Measurements from ENCODE around the gene REPIN1.

REPIN1 gene

DNA sequence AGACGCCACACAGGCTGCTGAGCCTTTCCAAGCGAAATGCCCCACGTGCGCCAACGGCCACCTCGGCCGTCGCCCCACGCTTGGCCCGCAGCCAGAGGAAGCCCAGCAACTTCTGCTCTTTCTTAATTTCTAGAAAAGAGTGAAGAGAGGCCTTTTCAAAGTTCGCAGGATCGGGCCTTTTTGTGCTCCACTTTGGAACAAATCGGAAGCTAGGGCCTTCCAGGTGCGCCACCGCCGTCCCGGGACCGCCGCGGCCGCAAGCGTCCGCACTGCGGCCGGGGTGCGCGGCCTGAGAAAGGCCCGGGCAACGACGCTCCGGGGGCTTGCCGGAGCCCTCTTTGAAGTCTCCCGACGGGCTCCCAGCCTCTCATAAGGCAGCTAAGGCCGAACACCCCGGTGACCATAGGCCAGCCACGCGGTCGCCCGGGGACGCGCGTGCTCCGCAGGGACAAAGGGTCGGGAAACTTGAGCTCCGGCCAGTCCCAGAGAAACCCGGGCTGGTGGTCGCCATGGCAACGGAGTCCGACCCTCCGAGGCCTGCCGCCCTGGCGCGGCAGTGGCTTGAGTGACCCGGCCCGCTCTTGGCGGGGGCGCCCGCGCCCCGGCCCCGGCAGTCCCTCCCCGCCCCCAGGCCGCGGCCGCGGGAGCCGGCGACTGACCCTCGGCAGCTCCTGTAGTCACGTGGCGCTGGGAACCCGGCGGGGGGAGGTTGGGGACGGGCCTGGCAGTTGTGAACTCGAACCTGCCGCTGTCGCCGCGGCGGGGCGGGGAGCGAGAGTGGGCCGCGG is at the start of gene REPIN1:
Gene REPIN1, plus strand, starts transcription at position 727 of the 788 bp plus-strand sequence. CDS start 890 bp downstream, outside the sequence.
- DNase-seq (ENCODE audit: low read depth in 2 of 2, low spot score in 1 of 2) = peak; percentile 58 to 63

DNA sequence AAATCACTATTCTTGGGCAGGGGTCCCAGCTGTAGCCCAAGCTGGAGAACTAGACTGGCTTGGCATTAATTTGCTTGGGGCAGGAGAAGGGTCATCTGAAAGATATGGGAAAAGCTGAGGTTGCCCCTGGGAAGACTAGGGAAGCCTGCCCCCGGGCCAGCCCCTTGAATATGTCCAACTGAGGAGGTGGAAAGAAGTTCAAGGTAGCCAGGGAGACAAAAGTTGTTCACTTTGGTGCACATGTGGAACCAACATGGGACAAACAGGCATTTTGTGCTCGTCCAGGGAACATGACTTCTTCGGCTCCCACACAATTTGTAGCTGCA is 46.9 kb upstream of the REPIN1 start:
- no peak for DNase-seq (ENCODE audit: low read depth in 2 of 2, low spot score in 1 of 2)

DNA sequence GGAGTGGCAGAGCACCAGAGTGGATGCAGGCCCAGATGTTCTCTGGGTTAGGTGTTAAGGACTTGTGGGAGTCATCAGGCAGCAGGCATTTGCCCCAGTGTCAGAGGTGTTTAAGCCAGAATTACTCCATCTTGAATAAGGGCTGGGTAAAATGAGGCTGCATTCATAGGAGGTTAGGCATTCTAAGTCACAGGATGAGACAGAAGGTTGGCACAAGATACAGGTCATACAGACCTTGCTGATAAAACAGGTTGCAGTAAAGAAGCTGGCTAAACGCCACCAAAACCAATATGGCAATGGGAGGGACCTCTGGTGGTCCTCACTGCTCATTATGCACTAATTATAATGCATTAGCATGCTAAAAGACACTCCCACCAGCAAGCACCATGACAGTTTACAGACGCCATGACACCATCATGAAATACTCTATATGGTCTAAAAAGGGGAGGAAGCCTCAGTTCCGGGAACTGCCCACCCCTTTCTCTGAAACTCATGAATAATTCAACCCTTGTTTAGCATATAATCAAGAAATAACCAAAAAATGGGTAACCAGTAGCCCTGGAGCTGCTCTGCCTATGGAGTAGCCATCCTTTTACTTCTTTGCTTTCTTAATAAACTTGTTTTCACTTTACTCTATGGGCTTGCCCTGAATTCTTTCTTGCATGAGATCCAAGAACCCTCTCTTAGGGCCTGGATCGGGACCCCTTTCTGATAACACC is 46.3 kb upstream of the REPIN1 start:
- DNase-seq (ENCODE audit: low read depth in 2 of 2, low spot score in 1 of 2) = no peak

DNA sequence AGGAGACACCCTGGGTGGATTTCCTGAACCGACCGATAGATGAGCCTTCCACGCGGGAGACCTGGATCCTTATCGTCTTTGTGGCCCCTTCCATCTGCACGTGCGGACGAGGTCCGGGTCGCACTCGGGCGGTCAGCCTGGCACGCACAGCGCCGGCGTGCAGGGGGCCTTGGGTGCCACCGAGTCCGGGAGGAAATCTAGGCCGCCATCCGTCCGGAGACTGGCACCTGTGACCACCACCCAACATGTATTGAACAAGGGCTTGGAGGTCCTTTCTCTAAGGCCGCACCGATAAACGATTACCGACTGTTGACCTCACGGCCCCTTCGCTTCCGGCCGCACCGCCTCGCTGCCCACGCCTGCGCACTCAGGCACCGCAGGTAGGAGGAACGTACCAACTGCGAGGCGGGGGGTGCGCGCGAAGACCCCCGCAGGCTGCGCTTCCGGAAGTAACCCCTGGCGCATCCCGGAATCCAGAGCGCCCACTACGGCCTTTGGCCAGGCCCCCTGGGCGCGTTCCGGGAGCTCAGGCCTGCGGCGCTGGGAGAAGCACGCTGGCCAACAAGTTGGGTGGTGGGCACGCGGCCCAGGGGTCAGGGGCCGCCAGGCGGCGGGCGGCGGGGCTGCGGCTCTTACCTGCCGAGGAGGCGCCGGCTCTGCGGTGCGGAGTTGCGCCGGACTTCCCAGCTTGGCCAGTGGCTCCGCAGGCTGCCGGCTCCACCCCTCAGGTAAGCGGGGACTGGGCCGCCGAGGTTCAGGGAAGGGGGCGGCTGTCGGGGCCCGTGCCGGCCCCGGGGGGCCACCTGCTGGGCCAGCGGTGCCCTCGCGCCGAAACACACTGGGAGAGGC is 45.6 kb upstream of the REPIN1 start, which contains the start of the genes ACTR3C and LRRC61:
Gene ACTR3C, minus strand, starts transcription at position 713 of the 849 bp plus-strand sequence. CDS start 28,249 bp downstream, outside the sequence.
Gene LRRC61, plus strand, starts transcription at position 523 of the 849 bp plus-strand sequence. CDS start 13,507 bp downstream, outside the sequence.
- DNase-seq (ENCODE audit: low read depth in 2 of 2, low spot score in 1 of 2) = peak; percentile 36 to 39

DNA sequence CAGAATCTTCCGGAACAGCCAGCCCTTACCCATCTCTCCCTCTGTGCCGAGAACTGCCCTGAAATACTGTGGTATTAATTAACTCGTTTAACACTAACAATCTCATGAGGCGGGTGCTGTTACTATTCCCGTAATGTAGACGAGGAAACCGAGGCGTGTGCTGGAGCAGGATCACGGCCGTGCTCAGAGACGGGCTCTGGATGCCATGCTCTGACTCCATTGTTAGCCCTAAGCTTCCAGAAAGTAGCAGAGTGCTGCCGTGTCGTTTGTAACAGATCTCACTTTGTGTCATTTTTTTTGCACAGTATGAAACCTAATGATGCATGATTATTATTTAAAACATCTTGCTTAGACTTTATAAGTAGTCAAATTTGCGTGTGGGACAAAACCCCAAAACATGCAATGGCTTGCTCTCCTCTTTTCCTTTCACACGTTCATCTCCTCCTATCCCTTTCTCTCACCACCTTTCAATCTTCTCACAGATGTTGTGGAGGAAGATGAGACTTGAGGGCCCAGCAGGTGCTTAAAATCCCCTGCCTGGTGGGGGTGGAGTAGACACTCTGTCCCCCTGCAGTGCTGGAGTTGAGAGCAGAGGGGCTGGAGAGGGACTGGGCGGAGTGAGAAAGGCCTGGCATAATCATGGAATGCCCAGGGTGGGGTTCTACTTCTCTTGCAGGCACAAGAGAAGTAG is 44.8 kb upstream of the REPIN1 start:
- no peak for DNase-seq (ENCODE audit: low read depth in 2 of 2, low spot score in 1 of 2)

DNA sequence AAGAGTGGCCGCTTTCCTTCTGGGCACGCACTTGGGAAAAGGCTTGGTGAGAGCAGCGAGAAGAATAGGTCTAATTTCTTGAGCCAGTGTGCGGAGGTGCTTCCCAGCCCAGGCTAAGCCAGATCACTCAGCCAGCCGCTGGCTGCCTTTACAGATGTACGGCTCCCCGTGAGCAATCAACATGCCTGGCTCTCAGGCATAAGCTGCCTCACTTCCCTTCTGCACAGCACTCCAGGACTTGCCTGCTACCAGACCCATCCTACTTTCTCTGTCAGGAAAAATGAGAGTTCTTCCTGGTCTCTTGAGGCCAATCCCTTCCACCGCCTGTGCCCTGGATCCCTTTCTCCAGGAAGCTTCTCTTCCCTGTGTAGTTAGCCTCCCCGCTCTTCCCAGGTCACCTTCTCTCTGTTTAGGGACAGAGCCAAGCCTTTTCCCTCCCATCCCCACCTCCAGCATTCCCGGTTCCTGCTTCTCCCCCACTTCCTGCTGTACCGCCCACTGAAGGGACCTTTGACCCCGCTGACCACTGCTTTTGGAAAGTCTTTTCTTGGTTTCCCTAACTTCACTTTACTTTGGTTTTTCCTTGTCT is 44.2 kb upstream of the REPIN1 start:
- DNase-seq (ENCODE audit: low read depth in 2 of 2, low spot score in 1 of 2) = no peak

DNA sequence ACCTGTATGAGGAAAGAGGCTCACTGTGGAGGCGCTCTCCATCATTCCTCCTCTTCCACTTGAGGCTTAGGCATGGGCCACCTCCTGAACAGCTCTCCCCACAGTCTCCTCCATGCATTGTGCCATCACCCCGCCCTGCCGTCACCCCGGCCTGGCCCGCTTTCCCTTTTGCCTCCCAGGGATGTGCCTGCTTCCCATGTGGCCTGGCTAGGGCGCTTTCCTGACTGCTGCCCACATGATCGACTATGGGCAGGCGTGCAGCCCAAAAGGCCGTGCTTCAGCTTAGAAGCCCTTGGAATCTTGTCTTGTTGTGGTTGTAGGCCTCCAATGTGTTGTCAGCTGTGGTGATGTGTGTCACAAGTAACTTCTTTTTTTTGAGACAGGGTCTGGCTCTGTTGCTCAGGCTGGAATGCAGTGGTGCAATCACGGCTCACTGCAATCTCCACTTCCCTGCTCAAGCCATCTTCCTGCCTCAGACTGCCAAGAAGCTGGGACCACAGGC is 43.5 kb upstream of the REPIN1 start:
- no peak for DNase-seq (ENCODE audit: low read depth in 2 of 2, low spot score in 1 of 2)

DNA sequence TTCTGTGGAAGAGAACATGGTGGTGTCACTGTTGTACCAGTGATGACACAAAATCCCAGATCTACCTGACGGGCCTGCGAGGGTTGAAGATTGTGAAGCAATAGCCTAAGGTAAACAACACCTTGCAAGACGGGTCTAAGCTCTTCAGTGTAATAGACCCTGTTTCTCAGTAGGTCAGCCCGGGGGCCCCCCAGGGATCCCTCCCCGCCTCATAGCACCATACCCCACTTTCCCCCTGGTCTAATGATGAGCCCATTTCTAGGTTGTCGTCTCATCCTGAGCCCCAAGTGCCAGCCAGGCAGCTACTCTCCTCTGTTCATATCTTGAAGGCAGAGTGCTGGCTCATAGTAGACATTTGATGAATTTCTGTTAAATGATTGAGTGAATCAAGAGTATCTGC is 42.7 kb upstream of the REPIN1 start:
- no peak for DNase-seq (ENCODE audit: low read depth in 2 of 2, low spot score in 1 of 2)

DNA sequence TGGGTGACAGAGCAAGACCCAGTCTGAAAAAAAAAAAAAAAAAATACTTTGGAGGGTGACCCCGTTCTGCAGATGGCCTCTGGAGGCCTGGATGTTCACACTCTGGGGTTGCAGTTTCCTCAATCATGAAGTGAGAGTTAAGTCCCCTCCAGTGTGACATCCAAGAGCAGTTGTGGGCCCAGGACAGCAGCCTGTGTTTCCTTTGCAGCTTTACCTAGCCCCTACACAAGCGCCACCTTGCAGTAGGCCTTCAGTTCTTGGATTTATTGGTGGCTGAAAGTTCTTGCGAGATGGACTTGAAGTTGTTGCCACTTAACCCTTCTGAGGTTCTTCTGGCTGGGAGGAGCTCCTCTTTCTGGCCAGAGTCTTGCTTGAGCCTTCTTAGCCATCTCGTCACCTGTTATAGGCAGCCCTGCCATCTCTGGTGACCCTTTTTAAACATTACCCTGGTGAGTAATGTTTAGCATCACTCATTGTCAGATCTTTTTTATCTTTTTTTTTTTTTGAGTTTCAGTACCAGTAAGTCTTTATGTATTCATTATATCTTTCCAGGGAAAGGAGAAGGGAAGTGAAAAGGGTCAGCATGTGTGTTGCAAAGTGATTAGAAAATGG is 41.9 kb upstream of the REPIN1 start:
- no peak for DNase-seq (ENCODE audit: low read depth in 2 of 2, low spot score in 1 of 2)

DNA sequence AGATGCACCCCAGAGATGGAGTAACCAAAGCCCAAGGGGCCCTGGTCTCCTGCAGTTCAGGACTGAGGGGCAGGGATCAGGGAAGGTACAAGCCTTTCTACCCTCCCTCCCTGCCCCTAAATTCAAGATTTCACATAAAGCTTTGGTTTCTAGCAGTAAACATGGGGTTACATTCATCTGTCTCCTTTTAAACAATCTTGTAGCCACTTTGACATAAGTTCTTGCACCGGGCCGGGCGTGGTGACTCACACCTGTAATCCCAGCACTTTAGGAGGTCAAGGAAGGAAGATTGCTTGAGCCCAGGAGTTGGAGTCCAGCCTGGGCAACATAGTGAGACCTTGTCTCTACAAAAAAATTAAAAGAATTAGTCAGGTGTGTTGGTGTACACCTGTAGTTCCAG is 41.3 kb upstream of the REPIN1 start:
- no peak for DNase-seq (ENCODE audit: low read depth in 2 of 2, low spot score in 1 of 2)

DNA sequence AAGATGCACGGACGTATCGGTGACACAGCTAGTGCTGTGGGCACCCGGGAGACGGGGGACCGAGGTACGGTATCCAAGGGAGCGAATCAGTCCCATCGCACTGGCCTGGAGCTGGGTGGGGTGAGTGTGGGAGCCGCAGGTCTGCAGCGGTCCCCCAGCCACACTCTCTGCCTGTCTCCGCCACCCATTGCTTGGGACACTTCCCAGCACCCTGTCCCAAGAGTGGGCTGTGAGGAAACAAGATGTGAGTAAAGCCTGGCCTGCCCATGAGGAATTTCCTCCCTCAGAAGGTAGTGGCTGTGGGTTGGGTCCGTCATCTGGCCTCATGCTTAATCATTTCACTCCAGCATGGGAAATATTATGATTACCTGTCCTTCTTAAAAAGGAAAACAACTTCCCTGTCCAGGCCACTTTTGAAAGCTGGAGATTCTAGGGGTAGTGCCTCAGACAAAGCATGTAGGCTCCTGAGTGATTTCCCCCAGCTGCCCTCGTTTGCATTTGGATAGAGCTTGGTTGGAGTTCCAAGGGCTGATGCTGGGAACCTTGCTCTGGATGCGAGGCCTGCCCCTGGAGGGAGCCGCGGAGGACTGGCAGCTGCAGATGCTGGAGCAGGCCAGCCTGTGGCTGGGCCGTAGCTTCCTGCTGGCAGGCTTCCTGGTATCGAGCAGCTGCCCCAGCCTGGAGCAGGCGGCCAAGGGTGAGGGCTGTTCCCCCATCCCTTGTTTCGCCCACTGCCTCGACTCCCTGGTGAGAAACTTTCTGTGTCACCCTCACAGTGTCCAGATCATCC is 39.1 kb upstream of the REPIN1 start:
- DNase-seq (ENCODE audit: low read depth in 2 of 2, low spot score in 1 of 2) = no peak

DNA sequence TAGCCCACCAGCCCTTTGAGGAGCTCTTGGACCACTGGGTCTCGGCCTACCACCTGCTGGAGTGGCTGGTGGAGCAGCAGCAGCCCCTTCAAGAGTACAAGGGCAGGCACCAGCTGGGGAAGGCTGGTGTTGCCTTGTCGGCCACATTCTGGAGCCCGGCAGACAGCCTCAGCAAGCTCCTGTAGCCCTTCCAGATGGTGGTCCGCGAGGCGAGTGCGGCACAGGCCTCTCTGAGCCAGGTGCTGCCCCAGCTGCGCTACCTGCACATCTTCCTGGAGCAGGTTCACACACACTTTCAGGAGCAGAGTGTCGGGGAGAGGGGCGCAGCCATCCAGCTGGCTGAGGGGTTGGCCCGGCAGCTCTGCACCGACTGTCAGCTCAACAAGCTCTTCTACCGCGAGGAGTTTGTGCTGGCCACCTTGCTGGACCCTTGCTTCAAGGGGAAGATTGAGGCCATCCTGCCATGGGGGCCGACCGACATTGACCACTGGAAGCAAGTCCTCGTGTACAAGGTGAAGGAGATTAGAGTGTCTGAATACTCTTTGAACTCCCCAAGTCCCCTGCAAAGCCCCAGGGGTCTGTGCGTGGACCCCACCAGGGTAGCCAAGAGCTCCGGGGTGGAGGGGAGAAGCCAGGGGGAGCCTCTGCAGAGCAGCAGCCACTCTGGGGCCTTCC is 38.3 kb upstream of the REPIN1 start:
- no peak for DNase-seq (ENCODE audit: low read depth in 2 of 2, low spot score in 1 of 2)

DNA sequence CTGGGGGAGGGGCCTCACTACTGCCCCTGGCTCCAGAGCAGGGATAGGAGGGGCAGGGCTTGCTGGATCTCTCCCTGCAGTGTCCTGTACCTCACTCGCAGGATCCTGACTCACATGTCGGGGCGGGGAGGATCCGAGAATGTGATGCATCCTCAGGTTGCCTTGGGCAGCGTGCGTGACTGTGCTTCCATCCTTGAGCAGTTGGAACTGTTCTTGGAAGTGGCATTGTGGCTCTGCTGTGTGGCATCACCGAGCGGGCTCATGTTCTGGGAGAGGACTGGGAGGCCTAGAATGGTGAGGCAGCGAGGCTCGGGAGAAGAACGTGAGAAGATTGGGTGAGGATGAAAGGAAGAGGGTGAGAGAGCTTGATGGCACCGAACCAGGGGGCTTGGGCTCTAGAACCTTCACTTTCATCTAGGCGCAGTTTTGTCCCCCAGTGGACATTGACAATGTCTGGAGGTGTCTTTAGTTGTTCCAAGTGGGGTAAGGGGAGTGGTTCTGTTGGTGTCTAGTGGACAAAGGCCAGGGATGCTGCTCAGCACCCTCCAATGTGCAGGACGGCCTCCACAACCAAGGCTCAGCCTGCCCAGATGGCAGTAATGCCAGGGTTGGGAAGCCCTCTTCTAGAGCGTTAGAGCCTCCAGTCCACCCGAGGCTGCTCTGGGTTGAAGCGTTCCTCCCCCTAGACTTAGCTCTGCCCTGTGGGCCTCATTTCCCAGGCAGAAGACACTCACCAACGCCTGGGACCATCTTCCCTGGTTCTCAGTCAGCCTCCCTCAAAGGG is 35.6 kb upstream of the REPIN1 start:
- no peak for DNase-seq (ENCODE audit: low read depth in 2 of 2, low spot score in 1 of 2)

DNA sequence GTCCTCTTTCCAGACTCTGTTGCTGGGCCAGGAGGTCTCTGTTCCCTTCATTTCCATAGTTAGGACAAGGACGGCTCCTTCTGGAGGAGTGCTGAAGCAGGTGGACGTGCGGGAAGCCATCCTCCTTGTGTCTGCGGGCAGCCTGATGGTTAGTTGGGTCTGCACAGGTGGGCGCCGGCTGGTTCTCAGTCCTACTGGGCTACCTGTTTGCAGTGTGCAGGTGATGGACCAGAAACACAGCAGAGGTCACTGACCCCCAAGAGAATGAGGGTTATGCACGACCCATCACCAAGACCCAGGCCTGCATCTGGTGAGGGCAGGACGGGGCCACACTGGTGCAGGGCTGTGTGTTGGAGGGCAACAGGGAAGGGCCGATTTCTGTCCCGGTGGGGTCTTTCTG is 35.0 kb upstream of the REPIN1 start:
- no peak for DNase-seq (ENCODE audit: low read depth in 2 of 2, low spot score in 1 of 2)

DNA sequence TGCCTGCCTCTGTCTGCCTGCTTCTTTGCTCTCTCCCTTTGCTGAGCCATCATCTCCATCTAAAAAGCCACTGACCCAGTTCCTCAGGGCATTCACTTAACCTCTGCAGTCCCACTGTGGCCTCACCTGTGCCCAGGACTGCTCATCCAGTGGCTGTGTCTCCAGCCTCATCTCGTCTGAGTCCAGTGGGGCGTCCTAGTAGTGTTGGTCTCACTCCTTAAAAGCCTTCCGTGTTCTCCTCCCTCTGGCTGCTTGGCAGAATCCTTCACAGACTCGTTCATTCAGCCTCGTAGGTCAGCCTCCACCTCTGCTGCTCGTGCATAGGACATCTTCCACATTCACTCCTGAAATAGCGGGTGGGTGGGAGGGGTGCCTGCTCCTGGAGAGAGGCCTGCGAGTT is 34.5 kb upstream of the REPIN1 start:
- no peak for DNase-seq (ENCODE audit: low read depth in 2 of 2, low spot score in 1 of 2)

DNA sequence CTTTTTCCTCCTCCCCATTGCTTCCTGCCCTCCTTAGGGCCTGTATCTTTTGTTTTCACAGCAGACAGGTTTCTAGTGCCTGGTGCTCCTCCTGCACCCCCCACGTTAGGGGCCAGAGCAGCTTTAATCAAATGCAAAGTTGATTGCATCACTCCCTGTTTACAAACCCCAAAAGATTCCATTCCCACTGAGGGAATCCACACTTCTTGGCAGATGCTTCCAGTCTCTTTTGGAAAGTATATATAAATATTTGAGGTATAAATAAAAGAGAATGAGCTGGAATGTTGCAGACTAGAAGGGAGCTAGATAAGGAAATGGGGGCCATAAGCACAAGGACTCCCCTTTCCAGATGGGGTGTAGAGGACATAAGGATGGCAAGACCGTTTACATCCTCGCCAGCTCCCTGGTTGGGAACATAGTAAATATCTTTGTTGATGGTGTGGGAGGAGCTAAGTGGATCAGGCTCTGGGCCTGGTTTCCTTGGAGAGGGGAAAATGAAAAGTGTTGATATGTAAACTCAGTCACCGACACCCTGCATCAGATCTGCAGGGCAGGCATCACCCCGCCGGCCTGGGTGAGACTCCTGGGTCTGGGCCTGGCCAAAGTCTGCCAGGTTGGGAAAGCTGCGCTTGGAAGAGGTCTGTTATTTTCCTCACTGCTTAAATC is 33.4 kb upstream of the REPIN1 start:
- DNase-seq (ENCODE audit: low read depth in 2 of 2, low spot score in 1 of 2) = no peak

DNA sequence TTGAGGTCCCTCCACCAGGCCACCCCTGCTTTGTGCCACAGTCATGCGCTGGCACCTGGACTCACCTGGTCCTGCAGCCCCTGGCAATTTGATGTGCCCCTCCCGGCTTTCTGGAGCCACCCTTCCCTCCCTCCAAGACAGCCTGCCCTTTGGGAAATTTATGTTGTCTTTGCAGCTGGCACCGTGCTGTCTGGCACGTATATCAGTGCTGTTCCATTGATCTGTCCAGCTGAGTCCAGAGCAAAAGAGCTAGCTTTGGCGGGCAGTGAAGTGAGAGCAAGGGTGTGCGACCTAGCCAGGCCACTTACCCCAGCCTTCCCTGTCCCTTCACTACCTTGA is 32.9 kb upstream of the REPIN1 start:
- DNase-seq (ENCODE audit: low read depth in 2 of 2, low spot score in 1 of 2) = no peak

All from stimulated activated CD8-positive, alpha-beta memory T cell treated with anti-CD3 and anti-CD28 coated beads, Interleukin-4, amount 100 ng/mL, for 1 hour (primary cell).